Activated CD4-positive, alpha-beta T cell treated with anti-CD3 and anti-CD28 coated beads for 48 hours (primary cell): ENCODE measurements around the gene EXO1.

Experiments used
- DNase-seq: peaks from one replicate; pipeline ENCODE4 v3.0.0-alpha.2; 2020

EXO1 gene

DNA sequence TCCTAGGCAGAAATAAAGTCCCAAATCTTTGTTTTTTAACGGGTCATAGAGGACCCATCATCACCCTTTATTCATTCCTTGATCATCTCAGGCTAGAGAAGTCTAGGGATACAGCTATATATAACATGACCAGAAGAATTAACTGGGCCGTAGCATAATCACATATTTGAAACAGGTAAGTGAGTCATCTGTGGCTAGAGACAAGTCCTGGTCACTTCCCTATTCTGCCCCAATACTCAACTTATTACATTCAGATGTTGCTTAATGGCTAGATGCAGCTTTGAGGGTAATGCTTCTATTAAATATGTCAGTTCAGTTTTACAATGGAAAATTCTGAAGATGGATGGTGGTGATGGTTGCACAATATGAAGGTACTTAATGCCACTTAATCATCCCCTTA lies 47.0 kb downstream of the EXO1 start:
- DNase-seq: no peak

GRCh38 chr1:241896670-241896962 lies 48.6 kb downstream of the EXO1 start:
- no peak for DNase-seq

DNA sequence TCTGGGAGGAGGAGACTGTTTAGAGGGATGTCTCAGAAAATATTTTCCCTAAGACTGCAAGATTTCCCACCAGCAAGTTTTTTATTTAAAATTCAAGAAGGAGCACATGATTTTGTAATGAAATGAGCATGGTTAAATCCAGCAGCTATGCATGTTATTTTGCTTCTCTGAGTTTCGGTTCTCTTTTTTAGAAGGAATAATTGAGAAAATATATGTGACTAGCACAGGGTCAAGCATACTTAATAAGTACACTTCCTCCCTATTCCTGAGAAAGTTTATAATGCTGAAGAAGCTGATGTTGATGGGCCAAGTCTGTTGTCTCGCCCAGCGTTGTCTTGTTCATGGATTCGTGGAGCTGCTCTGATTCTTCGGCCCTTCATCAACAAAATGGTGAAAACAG lies 51.2 kb downstream of the EXO1 start:
- DNase-seq: no peak

GRCh38 chr1:241900381-241900780 lies 52.4 kb downstream of the EXO1 start:
- DNase-seq: no peak

GRCh38 chr1:241902391-241903065 lies 54.5 kb downstream of the EXO1 start:
- no peak for DNase-seq

- no peak for DNase-seq
These were observed 68.2 kb downstream of the EXO1 start for GRCh38 chr1:241916196-241916595.

DNA sequence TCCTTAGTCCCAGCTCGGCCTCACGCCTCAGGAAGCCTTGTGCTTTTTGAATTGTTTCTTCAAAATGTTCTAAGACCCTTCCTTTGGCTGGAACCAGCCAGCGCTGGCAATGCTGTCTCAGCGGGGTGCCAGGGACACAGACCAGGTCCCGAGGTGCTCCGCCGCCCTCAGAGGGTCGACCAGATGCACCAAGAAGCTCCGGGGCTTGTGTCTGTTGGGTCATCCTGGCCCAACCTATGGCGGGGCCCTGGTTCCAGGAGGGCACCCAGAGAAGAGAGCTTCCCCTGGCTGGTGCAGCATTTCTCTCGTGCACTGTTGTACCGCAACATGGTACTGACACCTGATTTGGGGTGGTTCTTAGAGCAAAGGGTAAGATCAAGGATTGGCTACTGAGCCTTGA lies 69.5 kb downstream of the EXO1 start:
- DNase-seq: no peak

DNA sequence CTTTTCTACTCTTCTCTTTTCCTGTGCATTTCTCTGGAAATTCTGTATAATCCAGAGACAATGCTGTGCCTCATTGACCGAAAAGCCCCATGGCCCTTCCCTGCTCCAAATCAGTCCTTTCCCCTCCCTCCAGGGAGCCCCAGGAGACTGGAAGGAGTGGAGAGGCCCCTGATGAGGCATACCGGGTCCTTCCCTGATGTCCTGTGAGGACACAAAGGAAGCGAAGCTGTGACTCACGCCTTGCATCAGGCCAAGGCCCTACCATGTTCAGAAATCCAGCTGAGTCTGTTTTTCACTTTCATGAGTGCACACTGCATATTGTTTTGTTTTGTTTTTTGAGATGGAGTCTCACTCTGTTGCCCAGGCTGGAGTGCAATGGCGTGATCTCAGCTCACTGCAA lies 70.9 kb downstream of the EXO1 start:
- DNase-seq: no peak

DNA sequence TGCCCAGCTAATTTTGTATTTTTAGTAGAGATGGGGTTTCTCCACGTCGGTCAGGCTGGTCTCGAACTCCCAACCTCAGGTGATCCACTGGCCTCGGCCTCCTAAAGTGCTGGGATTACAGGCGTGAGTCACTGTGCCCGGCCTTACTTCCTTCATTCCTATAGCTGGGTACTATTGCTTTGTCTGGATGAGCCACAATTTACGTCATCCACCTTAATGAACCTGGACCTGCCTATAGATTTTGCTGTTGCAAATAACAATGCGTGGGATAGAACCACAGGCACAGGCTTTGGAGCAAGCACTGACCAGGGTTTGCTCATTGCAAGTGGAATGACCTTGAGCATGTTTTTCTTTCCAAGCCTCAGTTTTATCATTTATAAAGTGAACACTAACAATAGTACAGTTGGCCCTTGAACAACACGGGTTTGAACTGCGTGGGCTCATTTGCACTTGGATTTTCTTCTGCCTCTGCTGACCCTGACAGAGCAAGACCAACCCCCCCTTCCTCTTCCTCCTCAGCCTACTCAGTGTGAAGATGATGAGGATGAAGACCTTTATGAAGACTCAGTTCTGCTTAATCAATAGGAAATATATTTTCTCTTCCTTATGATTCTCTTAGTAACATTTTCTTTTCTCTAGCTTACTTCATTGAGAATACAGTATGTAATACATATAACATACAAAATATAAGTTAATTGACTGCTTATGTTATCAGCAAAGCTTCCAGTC lies 76.2 kb downstream of the EXO1 start:
- DNase-seq: no peak

- no peak for DNase-seq
These were observed 78.1 kb downstream of the EXO1 start for GRCh38 chr1:241926141-241926540.

DNA sequence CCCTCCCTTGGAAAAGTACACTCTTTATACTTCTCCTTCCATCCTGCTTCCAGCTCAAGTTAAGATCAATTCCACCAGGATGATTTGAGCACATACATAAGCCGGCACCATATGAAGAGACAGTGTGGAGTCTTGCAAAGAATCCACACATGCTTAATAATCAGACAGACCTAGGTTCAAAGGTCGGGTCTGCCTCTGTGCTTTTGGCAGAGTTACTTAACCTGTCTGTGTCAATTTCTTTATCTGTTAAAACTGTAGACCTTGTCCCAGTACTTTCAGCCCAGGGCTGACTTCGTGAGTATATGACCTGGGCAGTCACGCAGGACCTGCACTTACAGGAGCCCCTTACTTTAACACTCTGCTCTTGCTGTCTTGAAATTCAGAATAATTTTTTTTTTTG lies 79.3 kb downstream of the EXO1 start:
- DNase-seq: no peak

GRCh38 chr1:241932845-241933244 lies 84.8 kb downstream of the EXO1 start:
- DNase-seq: no peak

DNA sequence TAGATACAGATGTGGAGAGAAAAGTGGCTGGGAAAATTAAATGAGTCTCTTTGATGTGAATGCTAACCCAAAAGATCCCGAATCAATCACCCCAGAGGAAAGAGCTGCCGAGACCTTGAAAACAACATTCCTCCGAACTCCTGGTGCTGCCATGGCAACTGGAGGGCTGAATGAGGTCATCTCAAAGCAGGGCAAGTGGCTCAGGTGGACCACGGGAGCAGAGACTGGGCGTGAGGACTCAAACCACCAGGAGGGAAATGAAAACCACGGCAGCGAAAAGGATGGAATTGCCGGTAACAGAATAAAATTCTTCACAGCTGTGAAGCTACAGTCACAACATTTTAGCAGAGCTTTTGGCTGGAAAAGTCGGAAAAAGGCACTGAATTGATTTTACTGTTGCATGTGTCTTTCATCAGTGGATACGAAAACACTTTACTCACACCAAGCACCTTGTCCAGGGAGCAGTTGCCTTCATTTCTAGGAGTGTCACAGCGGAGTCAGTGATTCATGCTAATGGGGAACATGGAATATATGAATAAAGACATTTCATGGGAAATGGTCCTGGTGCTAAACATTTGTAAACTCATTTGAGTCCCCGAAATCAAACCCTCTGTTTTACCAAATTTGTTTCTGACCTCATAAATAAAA lies 86.3 kb downstream of the EXO1 start:
- no peak for DNase-seq

GRCh38 chr1:241934866-241935265 lies 86.9 kb downstream of the EXO1 start:
- DNase-seq: no peak
